ENCODE data around the gene SEC23A.
"Not testable (repeated sequence)": the region's sequence is repeated elsewhere in the genome, so short reads cannot be mapped to it uniquely, and the experiment has no call there.

The SEC23A gene

GRCh38 chr14:39087493-39087892 lies 15.5 kb downstream of the SEC23A start:
- Histone ChIP-seq H3K4me1 (ENCODE audit: control insufficient read depth, insufficient read depth, low read length) (peaks cover 9% of the 10 kb centered on the region), H3K27me3 (replicated peaks; ENCODE audit: control insufficient read depth, insufficient read depth, low read length) (no peaks in the 10 kb centered on the region), H3K4me3 (ENCODE audit: low read length) (no peak overlapping the region), H3K9me3 (ENCODE audit: control insufficient read depth, low read length) (no peaks in the 10 kb centered on the region), H3K9ac (ENCODE audit: low read length) (peak overlapping the region; percentile 20), H3K36me3 (ENCODE audit: control insufficient read depth, insufficient read depth, low read length, severe bottlenecking) (peaks cover 91% of the 10 kb centered on the region)
- DNase-seq (ENCODE audit: low read depth) = no peak

DNA sequence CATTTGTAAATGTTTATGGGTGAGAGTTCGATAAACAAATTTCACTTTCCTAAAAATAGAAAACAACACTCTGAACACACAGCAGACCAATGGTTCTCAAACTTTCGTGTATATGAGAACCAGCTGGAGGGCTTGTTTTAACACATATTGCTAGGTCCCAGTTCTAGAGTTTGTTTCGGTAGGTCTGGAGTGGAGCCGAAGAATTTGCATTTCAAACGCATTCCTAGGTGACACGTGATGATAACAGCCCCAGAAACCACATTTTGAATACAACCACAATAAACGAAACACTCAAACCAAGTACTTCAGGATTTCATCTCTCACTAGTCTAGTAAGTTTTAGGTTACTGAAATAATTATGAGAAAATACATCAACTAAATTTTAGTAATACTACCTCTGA lies 17.1 kb downstream of the SEC23A start:
- no peak overlapping the region for H3K9ac ChIP-seq (ENCODE audit: low read length)
- DNase-seq (ENCODE audit: low read depth) = no peak
- peaks cover 90% of the 10 kb centered on the region for H3K36me3 ChIP-seq (ENCODE audit: control insufficient read depth, insufficient read depth, low read length, severe bottlenecking)
- no peaks in the 10 kb centered on the region for H3K9me3 ChIP-seq (ENCODE audit: control insufficient read depth, low read length)
- H3K4me1 ChIP-seq (ENCODE audit: control insufficient read depth, insufficient read depth, low read length) = peaks cover 9% of the 10 kb centered on the region
- H3K4me3 ChIP-seq (ENCODE audit: low read length) = no peak overlapping the region
- no peaks in the 10 kb centered on the region for H3K27me3 ChIP-seq (replicated peaks; ENCODE audit: control insufficient read depth, insufficient read depth, low read length)

DNA sequence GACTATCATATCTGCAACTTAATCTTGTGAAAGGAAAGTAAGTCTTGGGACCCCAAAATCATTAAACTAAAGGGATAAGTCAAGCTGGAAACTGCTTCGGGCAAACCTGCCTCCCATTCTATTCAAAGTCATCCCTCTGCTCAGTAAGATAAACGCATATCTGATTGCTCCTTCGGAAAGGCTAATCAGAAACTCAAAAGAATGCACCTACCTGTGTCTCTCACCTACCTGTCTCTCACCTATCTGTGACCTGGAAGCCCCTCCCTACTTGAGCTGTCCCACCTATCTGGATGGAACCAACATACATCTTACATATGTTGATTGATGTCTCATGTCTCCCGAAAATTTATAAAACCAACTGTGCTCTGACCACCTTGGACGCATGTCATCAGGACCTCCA lies 19.9 kb downstream of the SEC23A start:
- H3K4me3 ChIP-seq (ENCODE audit: low read length) = no peak overlapping the region
- H3K9me3 ChIP-seq (ENCODE audit: control insufficient read depth, low read length) = no peaks in the 10 kb centered on the region
- no peak for DNase-seq (ENCODE audit: low read depth)
- peaks cover 8% of the 10 kb centered on the region for H3K4me1 ChIP-seq (ENCODE audit: control insufficient read depth, insufficient read depth, low read length)
- H3K36me3 ChIP-seq (ENCODE audit: control insufficient read depth, insufficient read depth, low read length, severe bottlenecking) = peaks cover 89% of the 10 kb centered on the region
- H3K27me3 ChIP-seq (replicated peaks; ENCODE audit: control insufficient read depth, insufficient read depth, low read length) = no peaks in the 10 kb centered on the region
- no peak overlapping the region for H3K9ac ChIP-seq (ENCODE audit: low read length)

DNA sequence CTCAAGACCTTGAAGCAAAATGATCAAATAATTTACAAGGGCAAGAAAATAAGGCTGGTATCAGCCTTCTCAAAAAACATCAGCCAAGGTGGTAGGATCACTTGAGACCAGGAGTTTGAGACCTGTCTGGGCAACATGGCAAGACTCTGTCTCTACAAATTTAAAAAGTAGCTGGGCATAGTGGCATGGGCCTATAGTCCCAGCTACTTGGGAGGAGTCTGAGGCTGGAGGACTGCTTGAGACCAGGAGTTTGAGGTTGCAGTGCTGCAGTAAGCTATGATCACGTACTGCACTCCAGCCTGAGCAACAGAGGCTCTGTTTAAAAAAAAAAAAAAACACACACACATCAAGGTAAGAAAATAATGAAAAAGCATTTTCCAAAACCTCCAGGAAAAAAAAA lies 22.1 kb downstream of the SEC23A start:
- Histone ChIP-seq H3K9me3 (ENCODE audit: control insufficient read depth, low read length) (no peaks in the 10 kb centered on the region), H3K4me1 (ENCODE audit: control insufficient read depth, insufficient read depth, low read length) (no peaks in the 10 kb centered on the region), H3K27me3 (replicated peaks; ENCODE audit: control insufficient read depth, insufficient read depth, low read length) (no peaks in the 10 kb centered on the region), H3K9ac (ENCODE audit: low read length) (no peak overlapping the region), H3K36me3 (ENCODE audit: control insufficient read depth, insufficient read depth, low read length, severe bottlenecking) (peaks cover 86% of the 10 kb centered on the region), H3K4me3 (ENCODE audit: low read length) (no peak overlapping the region)
- DNase-seq (ENCODE audit: low read depth) = no peak

DNA sequence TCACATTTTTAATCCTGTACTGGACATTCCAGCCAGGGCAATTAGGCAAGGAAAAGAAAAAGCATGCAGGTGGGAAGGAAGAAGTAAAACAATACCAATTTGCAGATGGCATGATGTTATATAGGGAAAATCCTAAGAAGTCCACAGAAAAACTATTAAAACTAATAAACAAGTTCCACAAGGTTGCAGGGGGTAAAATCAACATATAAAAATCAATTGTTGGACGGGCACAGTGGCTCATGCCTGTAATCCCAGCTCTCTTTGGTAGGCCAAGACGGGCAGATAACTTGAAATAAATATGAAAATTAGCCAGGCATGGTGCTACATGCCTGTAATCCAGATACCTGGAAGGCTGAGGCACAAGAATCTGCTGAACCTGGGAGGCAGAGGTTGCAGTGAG lies 31.9 kb downstream of the SEC23A start:
- Histone ChIP-seq H3K4me1 (ENCODE audit: control insufficient read depth, insufficient read depth, low read length) (no peaks in the 10 kb centered on the region), H3K9me3 (ENCODE audit: control insufficient read depth, low read length) (no peaks in the 10 kb centered on the region), H3K4me3 (ENCODE audit: low read length) (no peak overlapping the region), H3K36me3 (ENCODE audit: control insufficient read depth, insufficient read depth, low read length, severe bottlenecking) (peaks cover 92% of the 10 kb centered on the region), H3K27me3 (replicated peaks; ENCODE audit: control insufficient read depth, insufficient read depth, low read length) (no peaks in the 10 kb centered on the region), H3K9ac (ENCODE audit: low read length) (no peak overlapping the region)
- no peak for DNase-seq (ENCODE audit: low read depth)

DNA sequence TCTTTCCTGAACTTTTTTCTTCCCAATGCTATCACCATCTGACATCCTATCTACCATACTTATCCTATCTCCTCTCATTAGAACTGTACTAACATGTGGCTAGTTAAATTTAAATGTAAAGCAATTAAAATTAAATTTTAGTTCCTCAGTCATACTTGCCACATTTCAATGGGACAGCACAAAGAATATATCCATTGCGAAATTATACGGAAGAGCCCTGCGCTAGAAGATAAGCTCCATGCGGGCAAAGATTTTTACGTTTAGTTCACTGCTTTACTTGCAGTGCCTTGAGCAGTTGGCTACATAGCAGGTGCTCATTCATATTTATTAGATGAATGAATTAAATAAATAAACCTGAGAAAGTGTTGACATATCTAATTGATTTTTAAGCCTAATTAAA lies 33.1 kb downstream of the SEC23A start:
- Histone ChIP-seq H3K36me3 (ENCODE audit: control insufficient read depth, insufficient read depth, low read length, severe bottlenecking) (peaks cover 93% of the 10 kb centered on the region), H3K4me3 (ENCODE audit: low read length) (no peak overlapping the region), H3K9ac (ENCODE audit: low read length) (no peak overlapping the region), H3K27me3 (replicated peaks; ENCODE audit: control insufficient read depth, insufficient read depth, low read length) (no peaks in the 10 kb centered on the region), H3K4me1 (ENCODE audit: control insufficient read depth, insufficient read depth, low read length) (no peaks in the 10 kb centered on the region), H3K9me3 (ENCODE audit: control insufficient read depth, low read length) (no peaks in the 10 kb centered on the region)
- no peak for DNase-seq (ENCODE audit: low read depth)

- H3K9ac ChIP-seq (ENCODE audit: low read length); DNase-seq (ENCODE audit: low read depth); H3K4me1 ChIP-seq (ENCODE audit: control insufficient read depth, insufficient read depth, low read length); H3K4me3 ChIP-seq (ENCODE audit: low read length); H3K27me3 ChIP-seq (replicated peaks; ENCODE audit: control insufficient read depth, insufficient read depth, low read length); H3K9me3 ChIP-seq (ENCODE audit: control insufficient read depth, low read length): not testable (repeated sequence)
- H3K36me3 ChIP-seq (ENCODE audit: control insufficient read depth, insufficient read depth, low read length, severe bottlenecking) = peaks cover 93% of the 10 kb centered on the region
Observed at GRCh38 chr14:39069169-39069805, 33.7 kb downstream of the SEC23A start.

DNA sequence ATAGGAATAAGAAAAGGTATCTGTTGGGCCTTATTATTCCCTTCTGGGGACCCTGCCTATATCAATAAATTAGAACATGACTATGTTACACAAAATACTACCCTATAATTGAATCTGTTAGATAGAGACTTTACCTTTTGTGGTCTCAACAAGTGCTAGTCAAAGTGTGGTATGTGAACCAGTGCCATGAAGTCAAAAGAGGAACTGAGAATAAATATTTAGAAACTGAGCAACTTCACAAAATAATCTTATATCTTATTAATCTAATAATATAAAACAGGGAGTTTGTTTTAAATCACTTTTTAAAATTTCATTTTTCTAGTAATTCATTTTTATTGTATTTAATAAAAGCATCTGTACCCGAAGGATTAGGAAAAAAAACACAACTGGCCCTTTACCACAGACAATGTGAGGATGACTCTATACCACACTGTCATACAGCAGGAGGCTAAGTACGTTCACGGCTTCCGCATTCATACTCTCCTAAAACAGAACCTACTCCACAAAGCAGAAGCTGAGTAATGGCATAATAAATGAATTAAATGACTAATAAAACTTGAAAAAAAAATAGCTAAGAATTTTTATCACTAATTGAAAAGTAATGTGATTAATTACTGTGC lies 42.1 kb downstream of the SEC23A start:
- Histone ChIP-seq H3K27me3 (replicated peaks; ENCODE audit: control insufficient read depth, insufficient read depth, low read length) (no peaks in the 10 kb centered on the region), H3K36me3 (ENCODE audit: control insufficient read depth, insufficient read depth, low read length, severe bottlenecking) (peaks cover 92% of the 10 kb centered on the region), H3K9me3 (ENCODE audit: control insufficient read depth, low read length) (peaks cover 9% of the 10 kb centered on the region), H3K9ac (ENCODE audit: low read length) (no peak overlapping the region), H3K4me3 (ENCODE audit: low read length) (no peak overlapping the region), H3K4me1 (ENCODE audit: control insufficient read depth, insufficient read depth, low read length) (no peaks in the 10 kb centered on the region)
- no peak for DNase-seq (ENCODE audit: low read depth)

- Histone ChIP-seq H3K4me1 (ENCODE audit: control insufficient read depth, insufficient read depth, low read length) (no peaks in the 10 kb centered on the region), H3K9ac (ENCODE audit: low read length) (no peak overlapping the region), H3K27me3 (replicated peaks; ENCODE audit: control insufficient read depth, insufficient read depth, low read length) (no peaks in the 10 kb centered on the region), H3K4me3 (ENCODE audit: low read length) (no peak overlapping the region), H3K36me3 (ENCODE audit: control insufficient read depth, insufficient read depth, low read length, severe bottlenecking) (peaks cover 94% of the 10 kb centered on the region), H3K9me3 (ENCODE audit: control insufficient read depth, low read length) (peaks cover 14% of the 10 kb centered on the region)
- DNase-seq (ENCODE audit: low read depth) = no peak
Observed at GRCh38 chr14:39055786-39056474, 47.1 kb downstream of the SEC23A start.

DNA sequence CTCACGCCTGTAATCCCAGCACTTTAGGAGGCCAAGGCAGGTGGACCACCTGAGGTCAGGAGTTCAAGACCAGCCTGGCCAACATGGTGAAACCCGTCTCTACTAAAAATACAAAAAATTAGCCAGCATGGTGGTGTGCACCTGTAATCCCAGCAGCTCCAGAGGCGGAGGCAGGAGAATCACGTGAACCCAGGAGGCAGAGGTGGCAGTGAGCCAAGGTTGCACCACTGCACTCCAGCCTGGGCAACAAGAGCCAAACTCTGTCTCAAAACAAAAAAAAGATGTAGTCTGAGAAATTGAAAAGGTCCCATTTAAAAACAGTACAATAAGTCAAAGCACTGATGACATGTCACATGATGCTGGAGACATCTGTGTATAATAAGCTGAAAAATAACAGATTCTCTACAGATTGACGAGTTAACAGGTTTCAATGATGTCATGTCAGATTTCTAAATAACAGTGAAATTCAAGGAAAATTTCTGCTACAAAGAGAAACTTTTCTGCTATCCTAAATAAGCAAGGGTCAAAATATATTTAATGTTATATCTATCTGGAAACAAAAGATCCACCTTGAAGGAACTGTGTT lies 50.1 kb downstream of the SEC23A start:
- Histone ChIP-seq H3K4me1 (ENCODE audit: control insufficient read depth, insufficient read depth, low read length) (peaks cover 11% of the 10 kb centered on the region), H3K9me3 (ENCODE audit: control insufficient read depth, low read length) (peaks cover 14% of the 10 kb centered on the region), H3K36me3 (ENCODE audit: control insufficient read depth, insufficient read depth, low read length, severe bottlenecking) (peaks cover 87% of the 10 kb centered on the region)
- H3K27me3 ChIP-seq (replicated peaks; ENCODE audit: control insufficient read depth, insufficient read depth, low read length); H3K9ac ChIP-seq (ENCODE audit: low read length); H3K4me3 ChIP-seq (ENCODE audit: low read length); DNase-seq (ENCODE audit: low read depth): not testable (repeated sequence)

- H3K36me3 ChIP-seq (ENCODE audit: control insufficient read depth, insufficient read depth, low read length, severe bottlenecking) = peaks cover 87% of the 10 kb centered on the region
- no peak overlapping the region for H3K9ac ChIP-seq (ENCODE audit: low read length)
- H3K27me3 ChIP-seq (replicated peaks; ENCODE audit: control insufficient read depth, insufficient read depth, low read length) = no peaks in the 10 kb centered on the region
- H3K4me3 ChIP-seq (ENCODE audit: low read length) = no peak overlapping the region
- peak; percentile 72 for DNase-seq (ENCODE audit: low read depth)
- H3K4me1 ChIP-seq (ENCODE audit: control insufficient read depth, insufficient read depth, low read length) = peaks cover 11% of the 10 kb centered on the region
- H3K9me3 ChIP-seq (ENCODE audit: control insufficient read depth, low read length) = no peaks in the 10 kb centered on the region
Observed at GRCh38 chr14:39050389-39050788, 52.6 kb downstream of the SEC23A start.

All from adipocyte (in vitro differentiated cells).